WTC11 (cell line): Measurements from ENCODE around the gene POLR3B. TPM values are rescaled to one million over a fixed set of nuclear protein-coding genes. Genes with fewer than 3 reads are reported as not detected.

Experiments
- ATAC-seq: fragments of 200-7000 bp; cut with Tn5 transposase; 2 replicates; pipeline ENCODE4 v1.10.0; 2021; ENCODE audit warnings: mild to moderate bottlenecking, moderate library complexity
- CTCF ChIA-PET: fragments of 300-600 bp; sonication (Branson Sonifier 250); formaldehyde crosslinking; loops from one replicate; lab custom pipeline; 2021; ENCODE audit warnings: antibody characterized with exemption; lab: Charles Lee
- POLR2A ChIA-PET: fragments of 350-600 bp; sonication (Branson Sonifier 250); formaldehyde crosslinking; loops from one replicate; lab custom pipeline; 2021; ENCODE audit warnings: antibody characterized with exemption; lab: Charles Lee
- DNase-seq: peaks from one replicate; pipeline ENCODE4 v3.0.0; 2021; ENCODE audit warnings: low spot score
- H3K27ac Mint-ChIP-seq: 2 replicates; pipeline ENCODE4 v1.8.0; 2021; ENCODE audit warnings: mixed read lengths
- H3K27me3 Mint-ChIP-seq: 2 replicates; pipeline ENCODE4 v1.8.0; 2021; ENCODE audit warnings: low read depth, mild to moderate bottlenecking, moderate library complexity, mixed read lengths
- H3K36me3 Mint-ChIP-seq: 2 replicates; pipeline ENCODE4 v1.8.0; 2021; ENCODE audit warnings: mixed read lengths
- H3K4me1 Mint-ChIP-seq: 2 replicates; pipeline ENCODE4 v1.8.0; 2022; ENCODE audit warnings: mixed read lengths
- H3K4me3 Mint-ChIP-seq: 2 replicates; pipeline ENCODE4 v1.8.0; 2021; ENCODE audit warnings: mild to moderate bottlenecking, moderate library complexity, mixed read lengths
- H3K9me3 Mint-ChIP-seq: 2 replicates; pipeline ENCODE4 v1.8.0; 2021; ENCODE audit warnings: mixed read lengths
- AFF4 ChIP-seq: sonication (generic); formaldehyde crosslinking; IDR thresholded peaks from 2 replicates; pipeline ENCODE4 v1.8.1; 2023; ENCODE audit warnings: mild to moderate bottlenecking, missing genetic modification reagents, borderline replicate concordance
- CDX4 ChIP-seq: fragments of 250-450 bp; sonication (Bioruptor Pico); IDR thresholded peaks from 2 replicates; pipeline ENCODE4 v1.9.0; 2021; ENCODE audit warnings: moderate library complexity, mild to moderate bottlenecking, inconsistent platforms, borderline replicate concordance
- ELF4 ChIP-seq: sonication (generic); formaldehyde crosslinking; IDR thresholded peaks from 2 replicates; pipeline ENCODE4 v1.8.1; 2022; ENCODE audit warnings: low read depth, mild to moderate bottlenecking, moderate library complexity, missing genetic modification reagents
- FOXP4 ChIP-seq: sonication (generic); formaldehyde crosslinking; IDR thresholded peaks from 2 replicates; pipeline ENCODE4 v1.8.0; 2022; ENCODE audit warnings: mild to moderate bottlenecking, missing genetic modification reagents
- HMGXB4 ChIP-seq: sonication (generic); formaldehyde crosslinking; IDR thresholded peaks from 2 replicates; pipeline ENCODE4 v1.8.1; 2023; ENCODE audit warnings: mild to moderate bottlenecking, moderate library complexity, missing genetic modification reagents
- IRF1 ChIP-seq: sonication (generic); formaldehyde crosslinking; IDR thresholded peaks from 2 replicates; pipeline ENCODE4 v1.8.0; 2023; ENCODE audit warnings: missing genetic modification reagents
- JUN ChIP-seq: sonication (generic); formaldehyde crosslinking; IDR thresholded peaks from 2 replicates; pipeline ENCODE4 v1.8.0; 2023; ENCODE audit warnings: mild to moderate bottlenecking, missing genetic modification reagents
- MXD4 ChIP-seq: fragments of 250-450 bp; sonication (Bioruptor Pico); IDR thresholded peaks from 2 replicates; pipeline ENCODE4 v1.8.0; 2021; ENCODE audit warnings: mild to moderate bottlenecking, moderate library complexity, borderline replicate concordance
- MYBL2 ChIP-seq: sonication (generic); formaldehyde crosslinking; IDR thresholded peaks from 2 replicates; pipeline ENCODE4 v1.8.1; 2023; ENCODE audit warnings: mild to moderate bottlenecking, moderate library complexity, missing genetic modification reagents
- NFATC4 ChIP-seq: fragments of 250-450 bp; sonication (Bioruptor Pico); IDR thresholded peaks from 2 replicates; pipeline ENCODE4 v1.9.0; 2021; ENCODE audit warnings: mild to moderate bottlenecking
- PRRX2 ChIP-seq: fragments of 250-450 bp; sonication (Bioruptor Pico); IDR thresholded peaks from 2 replicates; pipeline ENCODE4 v1.8.0; 2021; ENCODE audit warnings: mild to moderate bottlenecking
- RORB ChIP-seq: fragments of 250-450 bp; sonication (Bioruptor Pico); IDR thresholded peaks from 2 replicates; pipeline ENCODE4 v1.9.0; 2021; ENCODE audit warnings: mild to moderate bottlenecking
- TEAD1 ChIP-seq: sonication (generic); formaldehyde crosslinking; IDR thresholded peaks from 2 replicates; pipeline ENCODE4 v1.8.0; 2022; ENCODE audit warnings: mild to moderate bottlenecking, missing genetic modification reagents
- ZNF121 ChIP-seq: sonication (generic); formaldehyde crosslinking; IDR thresholded peaks from 2 replicates; pipeline ENCODE4 v1.8.0; 2023; ENCODE audit warnings: missing genetic modification reagents
- ZNF138 ChIP-seq: sonication (generic); formaldehyde crosslinking; conservative IDR thresholded peaks from 2 replicates; pipeline ENCODE4 v1.8.1; 2022; ENCODE audit warnings: mild to moderate bottlenecking, moderate library complexity, missing genetic modification reagents
- ZNF219 ChIP-seq: sonication (generic); formaldehyde crosslinking; IDR thresholded peaks from 2 replicates; pipeline ENCODE4 v1.8.0; 2023; ENCODE audit warnings: missing genetic modification reagents, mild to moderate bottlenecking, borderline replicate concordance
- ZNF416 ChIP-seq: fragments of 250-450 bp; sonication (Bioruptor Pico); IDR thresholded peaks from 2 replicates; pipeline ENCODE4 v1.9.0; 2021; ENCODE audit warnings: mild to moderate bottlenecking, inconsistent platforms
- ZNF512 ChIP-seq: sonication (generic); formaldehyde crosslinking; IDR thresholded peaks from 2 replicates; pipeline ENCODE4 v1.8.1; 2022; ENCODE audit warnings: missing genetic modification reagents, borderline replicate concordance
- total RNA-seq: library from RNA; stranded (reverse); gene quantifications from 3 replicates; pipeline ENCODE4 v1.2.3, GENCODE V29; 2021

The POLR3B gene
- total RNA-seq, 1 experiment from 2014 or later, result 9.0 TPM

- H3K4me1 Mint-ChIP-seq, result peaks cover 5% of the 10 kb centered on the region
- ChIA-PET POLR2A (no interaction called here), CTCF (no interaction called here)
- no peaks in the 10 kb centered on the region for H3K36me3 Mint-ChIP-seq
- no peak for TF ChIP-seq TEAD1
- no peak for TF ChIP-seq HMGXB4 (CRISPR knock-in tag)
- TF ChIP-seq MXD4, result no peak
- no peak for TF ChIP-seq NFATC4 (CRISPR knock-in tag)
- no peak for TF ChIP-seq IRF1 (CRISPR knock-in tag)
- TF ChIP-seq ELF4 (CRISPR knock-in tag), result no peak
- TF ChIP-seq ZNF512 (CRISPR knock-in tag), result no peak
- no peak for TF ChIP-seq ZNF219
- TF ChIP-seq ZNF416 (CRISPR knock-in tag), result no peak
- TF ChIP-seq FOXP4 (CRISPR knock-in tag), result no peak
- TF ChIP-seq ZNF121 (CRISPR knock-in tag), result no peak
- TF ChIP-seq CDX4, result no peak
- TF ChIP-seq PRRX2 (CRISPR knock-in tag), result no peak
- TF ChIP-seq RORB (CRISPR knock-in tag), result no peak
- H3K27me3 Mint-ChIP-seq, result no peaks in the 10 kb centered on the region
- DNase-seq (no peak), ATAC-seq (no peak)
- H3K9me3 Mint-ChIP-seq, result no peaks in the 10 kb centered on the region
- H3K4me3 Mint-ChIP-seq, result no peak overlapping the region
- H3K27ac Mint-ChIP-seq, result no peak overlapping the region
These were observed 71.5 kb downstream of the POLR3B start for GRCh38 chr12:106429043-106429552.

- H3K4me1 Mint-ChIP-seq, result peaks cover 5% of the 10 kb centered on the region
- no peak for DNase-seq
- POLR2A ChIA-PET, result no interaction called here
- H3K4me3 Mint-ChIP-seq, result no peak overlapping the region
- H3K27me3 Mint-ChIP-seq, result no peaks in the 10 kb centered on the region
- no peaks in the 10 kb centered on the region for H3K9me3 Mint-ChIP-seq
- no peak for ATAC-seq
- TF ChIP-seq ZNF138 (CRISPR knock-in tag), result no peak
- no peak for TF ChIP-seq JUN
- H3K36me3 Mint-ChIP-seq, result no peaks in the 10 kb centered on the region
- no peak overlapping the region for H3K27ac Mint-ChIP-seq
- CTCF ChIA-PET, result no interaction called here
These were observed 72.1 kb downstream of the POLR3B start for GRCh38 chr12:106429636-106430035.

GRCh38 chr12:106431839-106432411, 74.4 kb downstream of the POLR3B start:
- Mint-ChIP-seq H3K27ac (no peak overlapping the region), H3K4me3 (no peak overlapping the region), H3K4me1 (no peaks in the 10 kb centered on the region), H3K9me3 (no peaks in the 10 kb centered on the region), H3K27me3 (no peaks in the 10 kb centered on the region), H3K36me3 (no peaks in the 10 kb centered on the region)
- ATAC-seq, result no peak
- ChIA-PET CTCF (interaction anchor here (1.8 kb wide), 1 partner anchor 410 kb away, joined by 4 read pairs; no protein-coding TSS in a partner anchor), POLR2A (no interaction called here)
- no peak for DNase-seq
- no peak for TF ChIP-seq NFATC4 (CRISPR knock-in tag)
- no peak for TF ChIP-seq AFF4 (CRISPR knock-in tag)
- TF ChIP-seq MYBL2 (CRISPR knock-in tag), result no peak
